Breast epithelium (tissue), 4 donors: ENCODE results near the gene AK9. TPM values are rescaled to one million over a fixed set of nuclear protein-coding genes. Genes with fewer than 3 reads are reported as not detected.

Experiments
- DNase-seq, 2 donors: peaks; one replicate each; pipeline ENCODE4 v3.0.0-alpha.2; 2019; ENCODE audit warnings: low spot score in 2 of 2
- H3K27ac ChIP-seq, 2 donors: fragments of 200-600 bp; sonication (generic) in 1 of 2; one replicate each; pipeline ENCODE4 v1.5.1; 2016 to 2019; ENCODE audit warnings: mild to moderate bottlenecking in 1 of 2
- H3K27me3 ChIP-seq, 2 donors: fragments of 200-600 bp; sonication (generic) in 1 of 2; one replicate each; pipeline versions ENCODE4 v1.5.1 to v1.6.0; 2017 to 2019; ENCODE audit warnings: control low read depth in 1 of 2, mild to moderate bottlenecking in 1 of 2
- H3K36me3 ChIP-seq: fragments of 200-600 bp; one replicate; pipeline ENCODE4 v1.5.1; 2019
- H3K4me1 ChIP-seq, 2 donors: fragments of 200-600 bp; sonication (generic); one replicate each; pipeline ENCODE4 v1.5.1; 2016 to 2019; ENCODE audit warnings: control low read depth in 1 of 2
- H3K4me3 ChIP-seq, 3 donors: fragments of 200-600 bp; sonication (generic); 1 replicate in 2 of 3; 2 replicates in 1 of 3; pipeline ENCODE4 v1.5.1; 2016 to 2019; ENCODE audit warnings: mild to moderate bottlenecking in 3 of 3, moderate library complexity in 2 of 3
- H3K9me3 ChIP-seq, 2 donors: fragments of 200-600 bp; sonication (generic) in 1 of 2; one replicate each; pipeline ENCODE4 v1.5.1; 2016 to 2019; ENCODE audit warnings: control low read depth in 1 of 2
- POLR2A ChIP-seq: fragments of 450-650 bp; IDR thresholded peaks from one replicate; pipeline ENCODE4 v1.6.1; 2016; ENCODE audit warnings: antibody characterized with exemption, mild to moderate bottlenecking, moderate library complexity
- POLR2AphosphoS5 ChIP-seq, 3 donors: sonication (generic); formaldehyde crosslinking; IDR thresholded peaks; one replicate each; pipeline ENCODE4 v1.6.1; 2017; ENCODE audit warnings: antibody characterized with exemption in 3 of 3
- intact Hi-C: fragments of 100-400 bp; cut with DNase I; formaldehyde crosslinking; loops from one replicate; pipeline ENCODE4 v1.15.1; 2023; ENCODE audit warnings: low total_unique reads
- total RNA-seq, 3 donors: library from RNA; depleted of rRNA; stranded (reverse); fragments of >200 nt; gene quantifications; one replicate each; pipeline ENCODE4 v1.1.0, GENCODE V29; 2016
- TF ChIP-seq, protein P1 (sequence below), 3 donors: fragments of 450-650 bp; IDR thresholded peaks; one replicate each; pipeline ENCODE4 v1.5.1; 2016 to 2017; ENCODE audit warnings: antibody characterized with exemption in 3 of 3, mild to moderate bottlenecking in 3 of 3, moderate library complexity in 3 of 3

The AK9 gene
- total RNA-seq, 3 donors from 2014 or later = 8.8 to 23.9 (median 20.0) TPM

DNA sequence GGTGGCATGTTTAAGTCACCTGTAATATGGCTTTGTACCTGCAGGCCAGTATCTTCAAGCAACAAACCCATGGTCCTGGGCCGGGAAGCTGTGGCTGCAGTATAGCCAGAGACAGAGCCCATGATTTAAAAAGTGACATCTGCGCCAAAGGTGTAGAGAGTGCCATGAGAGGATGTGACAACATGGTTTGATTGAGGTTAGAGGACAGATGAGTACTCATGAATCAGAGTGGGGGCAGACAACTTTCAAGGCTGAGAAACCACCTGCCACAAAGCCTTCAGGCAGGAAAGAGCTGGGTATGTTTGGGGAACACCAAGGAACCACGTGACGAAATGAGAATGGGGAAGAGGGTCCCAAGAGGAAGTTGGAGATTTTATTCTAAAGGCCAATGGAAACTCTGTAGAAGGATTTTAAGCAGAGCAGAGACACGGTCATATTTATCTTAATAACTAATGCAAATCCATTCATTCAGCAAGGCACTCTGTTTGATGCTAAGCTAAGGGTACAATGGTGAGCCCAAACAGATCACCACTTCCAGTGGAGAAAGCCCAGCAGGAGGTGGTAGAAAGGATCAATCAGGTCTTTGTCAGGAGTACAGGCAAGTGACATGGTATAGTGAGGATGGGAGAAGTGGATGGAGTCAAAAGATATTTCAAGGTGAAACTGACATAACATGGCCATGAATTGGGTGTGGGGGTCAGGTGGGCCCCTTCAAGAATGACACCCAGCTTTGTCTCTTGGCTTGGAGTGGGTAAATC is 232.0 kb downstream of the AK9 start:
- Histone ChIP-seq H3K36me3 (no peaks in the 10 kb centered on the region), H3K4me1 (no peaks in the 10 kb centered on the region), H3K27ac (peak overlapping the region in 1 of 2 donors; percentile 10), H3K27me3 (no peaks in the 10 kb centered on the region), H3K4me3 (no peak overlapping the region), H3K9me3 (no peaks in the 10 kb centered on the region)
- no peak for DNase-seq
- intact Hi-C loops = no loop called here
- no peak for TF ChIP-seq POLR2AphosphoS5 (IDR thresholded peaks at IDR 0.05)
- TF ChIP-seq, protein P1, sequence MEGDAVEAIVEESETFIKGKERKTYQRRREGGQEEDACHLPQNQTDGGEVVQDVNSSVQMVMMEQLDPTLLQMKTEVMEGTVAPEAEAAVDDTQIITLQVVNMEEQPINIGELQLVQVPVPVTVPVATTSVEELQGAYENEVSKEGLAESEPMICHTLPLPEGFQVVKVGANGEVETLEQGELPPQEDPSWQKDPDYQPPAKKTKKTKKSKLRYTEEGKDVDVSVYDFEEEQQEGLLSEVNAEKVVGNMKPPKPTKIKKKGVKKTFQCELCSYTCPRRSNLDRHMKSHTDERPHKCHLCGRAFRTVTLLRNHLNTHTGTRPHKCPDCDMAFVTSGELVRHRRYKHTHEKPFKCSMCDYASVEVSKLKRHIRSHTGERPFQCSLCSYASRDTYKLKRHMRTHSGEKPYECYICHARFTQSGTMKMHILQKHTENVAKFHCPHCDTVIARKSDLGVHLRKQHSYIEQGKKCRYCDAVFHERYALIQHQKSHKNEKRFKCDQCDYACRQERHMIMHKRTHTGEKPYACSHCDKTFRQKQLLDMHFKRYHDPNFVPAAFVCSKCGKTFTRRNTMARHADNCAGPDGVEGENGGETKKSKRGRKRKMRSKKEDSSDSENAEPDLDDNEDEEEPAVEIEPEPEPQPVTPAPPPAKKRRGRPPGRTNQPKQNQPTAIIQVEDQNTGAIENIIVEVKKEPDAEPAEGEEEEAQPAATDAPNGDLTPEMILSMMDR (IDR thresholded peaks at IDR 0.05) = no peak
- no peak for TF ChIP-seq POLR2A

GRCh38 chr6:109457562-109457996 is 233.4 kb downstream of the AK9 start:
- H3K9me3 ChIP-seq = no peaks in the 10 kb centered on the region
- H3K4me3 ChIP-seq = no peak overlapping the region
- DNase-seq = no peak
- H3K27me3 ChIP-seq = no peaks in the 10 kb centered on the region
- H3K27ac ChIP-seq = peak overlapping the region; percentile 20 to 25
- intact Hi-C loops = no loop called here
- no peak for TF ChIP-seq POLR2AphosphoS5 (IDR thresholded peaks at IDR 0.05)
- no peak for TF ChIP-seq POLR2A
- TF ChIP-seq, protein P1 (IDR thresholded peaks at IDR 0.05) = no peak
- H3K36me3 ChIP-seq = no peaks in the 10 kb centered on the region
- no peaks in the 10 kb centered on the region for H3K4me1 ChIP-seq

DNA sequence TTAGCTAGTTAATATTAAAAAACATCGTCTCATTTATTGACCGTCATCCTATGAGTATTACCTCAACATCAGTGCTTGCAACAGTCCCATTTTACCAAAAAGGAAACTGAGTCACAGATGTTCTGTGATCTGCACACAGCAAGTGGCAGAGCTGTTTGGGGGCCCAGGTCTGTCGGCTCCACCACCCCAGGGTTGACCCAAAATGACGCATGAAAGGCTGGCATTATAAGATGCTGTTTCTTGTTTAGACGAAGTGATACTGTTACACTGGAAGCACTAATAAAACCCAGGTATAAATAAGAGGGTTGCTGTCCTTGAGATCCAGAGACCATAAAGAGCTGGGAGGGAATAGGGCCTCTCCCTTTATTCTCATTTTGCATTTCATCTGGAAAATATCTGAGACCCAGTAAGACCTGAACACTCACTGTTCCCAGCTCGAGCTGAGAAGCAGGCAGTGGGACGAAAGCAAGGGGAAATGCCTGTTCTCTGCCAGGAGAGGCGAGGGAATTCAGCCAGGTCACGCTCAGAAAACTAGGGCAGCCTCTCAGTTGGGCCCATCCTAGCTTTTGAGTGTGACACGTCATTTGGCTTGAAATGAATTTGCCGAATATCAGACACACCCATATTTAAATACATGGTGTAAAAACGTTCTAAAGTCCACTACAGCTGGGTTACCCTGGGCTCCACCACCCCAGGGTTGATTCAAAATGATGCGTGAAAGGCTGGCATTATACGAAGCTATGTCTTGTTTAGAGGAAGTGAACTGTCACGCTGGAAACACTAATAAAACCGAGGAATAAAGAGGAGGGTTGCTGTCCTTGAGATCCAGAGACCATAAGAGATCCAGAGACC is 234.1 kb downstream of the AK9 start:
- Histone ChIP-seq H3K4me1 (no peaks in the 10 kb centered on the region), H3K27ac (peak overlapping the region; percentile 20 to 25), H3K27me3 (no peaks in the 10 kb centered on the region), H3K36me3 (no peaks in the 10 kb centered on the region), H3K9me3 (no peaks in the 10 kb centered on the region), H3K4me3 (peak overlapping the region in 1 of 3 donors; percentile 62)
- no peak for DNase-seq
- TF ChIP-seq, protein P1 (IDR thresholded peaks at IDR 0.05) = no peak
- no peak for TF ChIP-seq POLR2AphosphoS5 (IDR thresholded peaks at IDR 0.05)
- no peak for TF ChIP-seq POLR2A
- intact Hi-C loops = no loop called here

- H3K9me3 ChIP-seq = no peaks in the 10 kb centered on the region
- no peaks in the 10 kb centered on the region for H3K36me3 ChIP-seq
- TF ChIP-seq, protein P1 (IDR thresholded peaks at IDR 0.05) = no peak
- TF ChIP-seq POLR2AphosphoS5 (IDR thresholded peaks at IDR 0.05) (no peak), POLR2A (no peak)
- no peaks in the 10 kb centered on the region for H3K4me1 ChIP-seq
- peak overlapping the region; percentile 62 to 82 (median 77) for H3K4me3 ChIP-seq
- H3K27me3 ChIP-seq = no peaks in the 10 kb centered on the region
- peak overlapping the region; percentile 69 to 73 for H3K27ac ChIP-seq
- DNase-seq = no peak
- intact Hi-C loops = no loop called here
Measured at GRCh38 chr6:109456111-109456583, 234.9 kb downstream of the AK9 start.
